Measurements from ENCODE around the gene LIN7B. TPM values are rescaled to one million over a fixed set of nuclear protein-coding genes. Genes with fewer than 3 reads are reported as not detected.

LIN7B gene
- total and polyA plus RNA-seq, 2 of the 8 experiments (the other 6 are each of a cell fraction or from before 2014, with no cell fraction given) = 4.1 to 4.2 TPM

DNA sequence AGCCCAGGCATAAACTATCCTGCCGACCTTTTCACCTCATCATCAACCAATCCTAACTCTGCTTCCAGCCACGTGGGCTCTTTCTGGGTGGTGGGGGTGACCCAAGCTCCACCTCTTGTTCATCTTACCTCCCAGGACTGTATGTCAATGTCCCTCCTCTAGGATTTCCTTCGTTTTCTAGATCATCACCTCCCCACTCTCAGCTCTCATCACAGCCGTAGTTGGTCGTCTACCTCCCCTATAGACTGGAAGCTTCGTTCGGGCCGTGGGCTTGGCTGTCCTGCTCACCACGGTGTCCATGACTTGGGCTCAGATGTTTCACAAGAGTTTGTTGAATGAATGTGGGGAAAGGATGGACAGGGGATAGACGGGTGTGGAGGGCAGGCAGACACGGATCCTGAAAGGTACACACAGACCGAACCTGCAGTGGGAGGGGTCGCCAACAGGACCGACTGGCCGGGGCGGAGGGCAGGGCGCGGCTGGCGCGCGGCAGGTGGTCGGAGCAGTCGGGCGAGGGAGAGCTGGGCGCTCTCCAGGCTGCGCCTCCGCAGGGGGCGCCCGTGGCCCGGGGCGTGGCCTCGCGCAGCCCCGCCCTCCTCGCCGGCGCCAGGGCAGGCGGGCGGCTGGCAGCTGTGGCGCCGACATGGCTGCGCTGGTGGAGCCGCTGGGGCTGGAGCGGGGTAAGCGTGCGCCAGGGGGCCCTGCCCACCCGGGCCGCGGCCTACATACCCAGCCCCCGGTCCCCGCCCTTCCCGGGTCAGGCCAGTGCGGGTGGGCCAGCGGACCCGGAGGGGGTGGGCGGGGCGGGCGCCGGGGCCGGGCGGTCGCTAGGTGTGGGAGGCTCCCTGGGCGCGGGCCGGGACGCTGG, at the start of gene LIN7B (continued):
- peak; percentile 18; the same call in 1 of the 2 replicates for TF ChIP-seq BACH1 (IDR thresholded peaks at IDR 0.05; ENCODE audit: low read length)
- no peak for TF ChIP-seq POLR2A (IDR thresholded peaks at IDR 0.05; ENCODE audit: control extremely low read depth in 1 of 2, low read depth in 2 of 2, low read length in 2 of 2)
- TF ChIP-seq CHD2 (IDR thresholded peaks at IDR 0.05; ENCODE audit: low read length) = no peak
- peak; percentile 30; the same call in 1 of the 2 replicates for TF ChIP-seq CEBPB (IDR thresholded peaks at IDR 0.05; ENCODE audit: low read depth, low read length)
- TF ChIP-seq, protein P1, sequence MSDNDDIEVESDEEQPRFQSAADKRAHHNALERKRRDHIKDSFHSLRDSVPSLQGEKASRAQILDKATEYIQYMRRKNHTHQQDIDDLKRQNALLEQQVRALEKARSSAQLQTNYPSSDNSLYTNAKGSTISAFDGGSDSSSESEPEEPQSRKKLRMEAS (IDR thresholded peaks at IDR 0.05) = peak; percentile 17; the same call in 1 of the 2 replicates
- no peak for TF ChIP-seq SRF (IDR thresholded peaks at IDR 0.05; ENCODE audit: low read depth, low read length)
- TF ChIP-seq, protein P2, sequence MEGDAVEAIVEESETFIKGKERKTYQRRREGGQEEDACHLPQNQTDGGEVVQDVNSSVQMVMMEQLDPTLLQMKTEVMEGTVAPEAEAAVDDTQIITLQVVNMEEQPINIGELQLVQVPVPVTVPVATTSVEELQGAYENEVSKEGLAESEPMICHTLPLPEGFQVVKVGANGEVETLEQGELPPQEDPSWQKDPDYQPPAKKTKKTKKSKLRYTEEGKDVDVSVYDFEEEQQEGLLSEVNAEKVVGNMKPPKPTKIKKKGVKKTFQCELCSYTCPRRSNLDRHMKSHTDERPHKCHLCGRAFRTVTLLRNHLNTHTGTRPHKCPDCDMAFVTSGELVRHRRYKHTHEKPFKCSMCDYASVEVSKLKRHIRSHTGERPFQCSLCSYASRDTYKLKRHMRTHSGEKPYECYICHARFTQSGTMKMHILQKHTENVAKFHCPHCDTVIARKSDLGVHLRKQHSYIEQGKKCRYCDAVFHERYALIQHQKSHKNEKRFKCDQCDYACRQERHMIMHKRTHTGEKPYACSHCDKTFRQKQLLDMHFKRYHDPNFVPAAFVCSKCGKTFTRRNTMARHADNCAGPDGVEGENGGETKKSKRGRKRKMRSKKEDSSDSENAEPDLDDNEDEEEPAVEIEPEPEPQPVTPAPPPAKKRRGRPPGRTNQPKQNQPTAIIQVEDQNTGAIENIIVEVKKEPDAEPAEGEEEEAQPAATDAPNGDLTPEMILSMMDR (IDR thresholded peaks at IDR 0.05; ENCODE audit: control extremely low read depth in 1 of 3, insufficient read depth in 1 of 3, low read depth in 1 of 3, low read length in 3 of 3) = peak in 2 of 3 experiments; percentile 12 to 19; a peak in 2 of 4 replicates
- TF ChIP-seq KDM4A (IDR thresholded peaks at IDR 0.05; ENCODE audit: low read depth, low read length, severe bottlenecking) = peak; percentile 53
